Measurements from ENCODE around the gene COL15A1. TPM values are rescaled to one million over a fixed set of nuclear protein-coding genes. Genes with fewer than 3 reads are reported as not detected.

COL15A1 gene
- total RNA-seq, 1 experiment from 2014 or later = not detected

DNA sequence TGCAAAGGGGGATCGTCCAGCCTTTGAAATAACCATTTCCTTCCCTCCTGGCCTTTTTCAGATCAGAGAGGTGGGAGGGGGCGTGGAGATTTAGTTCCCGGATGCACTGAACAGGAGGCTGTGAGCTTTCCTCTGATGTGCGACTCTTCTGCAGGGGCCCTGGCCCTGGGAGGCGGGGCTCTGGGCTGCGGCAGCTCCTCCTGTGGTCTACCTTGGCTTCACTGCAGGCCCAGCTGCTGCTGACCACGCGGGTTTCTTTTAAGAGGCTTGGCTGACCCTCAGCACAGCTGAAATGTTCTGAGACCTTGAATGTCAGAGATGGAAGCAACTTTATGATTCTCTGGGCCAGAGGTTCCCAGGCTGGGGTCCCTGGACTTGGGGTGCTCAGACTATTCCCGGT is 27.0 kb upstream of the COL15A1 start:
- Histone ChIP-seq H2BK5ac (ENCODE audit: insufficient read length, low read length) (no peak overlapping the region), H3T11ph (ENCODE audit: low read length) (no peak overlapping the region), H3K4ac (ENCODE audit: low read depth, low read length) (no peak overlapping the region), H4K91ac (ENCODE audit: insufficient read length, low read depth, low read length) (no peak overlapping the region), H3K9me3 (ENCODE audit: control insufficient read depth, low read depth, low read length) (no peaks in the 10 kb centered on the region), H3K23ac (ENCODE audit: insufficient read length, low read depth, low read length) (no peak overlapping the region), H2BK120ac (ENCODE audit: low read depth, low read length, poor library complexity, severe bottlenecking) (no peak overlapping the region), H3K23me2 (ENCODE audit: insufficient read length, low read depth, low read length, poor library complexity, severe bottlenecking) (no peaks in the 10 kb centered on the region), H3K14ac (ENCODE audit: insufficient read depth, low read length) (0 out of 2 replicates have a peak overlapping the region, but pooled peaks have one; percentile 41), H2BK12ac (ENCODE audit: insufficient read length, low read depth, low read length) (no peak overlapping the region), H2AFZ (ENCODE audit: low read length) (peak overlapping the region; percentile 78), H2BK20ac (ENCODE audit: low read depth, low read length, poor library complexity, severe bottlenecking) (no peak overlapping the region), H3K79me1 (ENCODE audit: insufficient read depth, low read depth, low read length, poor library complexity, severe bottlenecking) (no peaks in the 10 kb centered on the region), H4K20me1 (ENCODE audit: control insufficient read depth, insufficient read depth, insufficient read length) (no peaks in the 10 kb centered on the region), H3K4me2 (ENCODE audit: insufficient read depth, insufficient read length, low read length) (no peak overlapping the region), H2AK5ac (ENCODE audit: insufficient read length, low read length) (no peak overlapping the region), H4K8ac (replicated peaks; ENCODE audit: insufficient read length, low read depth, low read length) (no peak overlapping the region), H3K56ac (ENCODE audit: insufficient read length, low read depth, low read length) (no peak overlapping the region), H4K5ac (ENCODE audit: insufficient read length, low read depth, low read length) (no peak overlapping the region), H2BK15ac (ENCODE audit: low read depth, low read length) (no peak overlapping the region), H3K9ac (ENCODE audit: extremely low read depth, insufficient read length, low read length) (no peak overlapping the region), H3K79me2 (ENCODE audit: insufficient read depth, low read length) (no peaks in the 10 kb centered on the region), H3K27me3 (ENCODE audit: insufficient read depth, low read length) (no peaks in the 10 kb centered on the region), H3K27ac (ENCODE audit: insufficient read length, low read depth, low read length) (no peak overlapping the region), H3K18ac (ENCODE audit: insufficient read length, low read depth, low read length) (no peak overlapping the region), H3K4me1 (ENCODE audit: insufficient read depth, low read length) (no peaks in the 10 kb centered on the region)
- Mint-ChIP-seq H3K36me3 (ENCODE audit: insufficient read depth in 1 of 3, low read depth in 3 of 3) (no peaks in the 10 kb centered on the region), H3K27ac (no peak overlapping the region), H3K4me1 (peaks cover 1 to 2% of the 10 kb centered on the region in 2 experiments; a peak in 1 of 4 replicates), H3K4me3 (no peak overlapping the region), H3K9me3 (no peaks in the 10 kb centered on the region), H3K27me3 (ENCODE audit: low read depth) (peaks cover 2% of the 10 kb centered on the region)
- no CpG with 5 or more reads among the region's 9 CpGs for WGBS (ENCODE audit: extremely low coverage, insufficient read length, low lambda C conversion rate)
- TF ChIP-seq, protein P1, sequence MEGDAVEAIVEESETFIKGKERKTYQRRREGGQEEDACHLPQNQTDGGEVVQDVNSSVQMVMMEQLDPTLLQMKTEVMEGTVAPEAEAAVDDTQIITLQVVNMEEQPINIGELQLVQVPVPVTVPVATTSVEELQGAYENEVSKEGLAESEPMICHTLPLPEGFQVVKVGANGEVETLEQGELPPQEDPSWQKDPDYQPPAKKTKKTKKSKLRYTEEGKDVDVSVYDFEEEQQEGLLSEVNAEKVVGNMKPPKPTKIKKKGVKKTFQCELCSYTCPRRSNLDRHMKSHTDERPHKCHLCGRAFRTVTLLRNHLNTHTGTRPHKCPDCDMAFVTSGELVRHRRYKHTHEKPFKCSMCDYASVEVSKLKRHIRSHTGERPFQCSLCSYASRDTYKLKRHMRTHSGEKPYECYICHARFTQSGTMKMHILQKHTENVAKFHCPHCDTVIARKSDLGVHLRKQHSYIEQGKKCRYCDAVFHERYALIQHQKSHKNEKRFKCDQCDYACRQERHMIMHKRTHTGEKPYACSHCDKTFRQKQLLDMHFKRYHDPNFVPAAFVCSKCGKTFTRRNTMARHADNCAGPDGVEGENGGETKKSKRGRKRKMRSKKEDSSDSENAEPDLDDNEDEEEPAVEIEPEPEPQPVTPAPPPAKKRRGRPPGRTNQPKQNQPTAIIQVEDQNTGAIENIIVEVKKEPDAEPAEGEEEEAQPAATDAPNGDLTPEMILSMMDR (conservative IDR thresholded peaks at IDR 0.05) = no peak; the same call in 2 of the 3 replicates
- DNase-seq = peak; percentile 89
